Measurements from ENCODE around the gene PNPO.
"Not testable (repeated sequence)": the region's sequence is repeated elsewhere in the genome, so short reads cannot be mapped to it uniquely, and the experiment has no call there.

PNPO gene

DNA sequence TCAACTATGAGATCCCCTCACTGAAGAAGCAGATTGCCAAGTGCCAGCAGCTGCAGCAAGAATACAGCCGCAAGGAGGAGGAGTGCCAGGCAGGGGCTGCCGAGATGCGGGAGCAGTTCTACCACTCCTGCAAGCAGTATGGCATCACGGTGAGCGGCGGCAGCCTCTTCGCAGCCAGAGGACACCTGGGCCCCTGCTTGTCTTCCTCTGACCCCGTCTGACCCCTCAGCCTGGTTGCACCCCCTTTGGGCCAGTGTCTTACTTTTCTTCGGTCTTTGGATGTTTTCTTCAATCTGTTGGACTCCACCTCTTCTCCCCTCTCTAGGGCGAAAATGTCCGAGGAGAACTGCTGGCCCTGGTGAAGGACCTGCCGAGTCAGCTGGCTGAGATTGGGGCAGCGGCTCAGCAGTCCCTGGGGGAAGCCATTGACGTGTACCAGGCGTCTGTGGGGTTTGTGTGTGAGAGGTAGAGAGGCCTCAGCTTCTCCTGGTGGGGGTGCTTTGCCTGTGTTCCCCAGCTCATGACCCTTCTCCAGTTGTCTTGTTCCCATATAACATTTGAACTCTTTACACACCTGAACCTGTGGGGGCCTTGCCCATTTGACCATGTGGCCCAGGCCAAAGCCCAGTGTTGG lies 33.9 kb downstream of the PNPO start:
- no peak for DNase-seq (ENCODE audit: low read depth)

DNA sequence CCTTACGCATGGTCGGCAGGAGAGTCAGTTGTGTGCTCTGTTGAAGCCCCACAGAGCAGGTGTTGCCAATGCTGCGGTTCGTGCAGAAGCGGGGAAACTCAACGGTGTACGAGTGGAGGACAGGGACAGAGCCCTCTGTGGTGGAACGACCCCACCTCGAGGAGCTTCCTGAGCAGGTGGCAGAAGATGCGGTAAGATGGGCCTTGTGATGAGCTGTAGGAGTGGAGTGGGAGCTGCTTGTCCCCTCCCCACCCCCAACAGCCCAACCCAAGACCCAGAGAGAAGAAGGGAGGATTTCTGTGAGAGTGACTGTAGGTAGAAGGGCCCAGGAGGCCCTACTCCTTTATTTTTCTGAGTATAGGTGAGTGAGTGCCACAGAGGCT lies 34.4 kb downstream of the PNPO start:
- no peak for DNase-seq (ENCODE audit: low read depth)

DNA sequence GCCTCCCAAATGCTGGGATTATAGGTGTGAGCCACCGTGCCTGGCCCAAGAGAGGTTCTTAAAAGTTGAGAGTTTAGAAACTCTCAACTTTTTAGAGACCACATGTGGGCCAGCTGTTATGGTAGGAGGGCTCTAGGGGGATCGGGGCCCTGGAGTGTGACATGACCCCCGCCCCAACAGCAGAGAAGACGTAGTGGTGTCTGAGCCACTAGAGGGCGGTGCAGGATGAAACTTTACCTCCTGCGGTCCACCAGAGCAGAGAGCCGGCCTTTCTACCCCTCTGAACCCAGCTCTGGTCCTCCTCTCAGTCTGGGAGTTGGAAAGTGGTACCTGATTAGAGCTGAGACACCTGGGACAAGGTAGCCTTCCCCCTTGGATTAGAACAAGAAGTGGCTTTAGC lies 37.0 kb downstream of the PNPO start:
- no peak for DNase-seq (ENCODE audit: low read depth)

DNA sequence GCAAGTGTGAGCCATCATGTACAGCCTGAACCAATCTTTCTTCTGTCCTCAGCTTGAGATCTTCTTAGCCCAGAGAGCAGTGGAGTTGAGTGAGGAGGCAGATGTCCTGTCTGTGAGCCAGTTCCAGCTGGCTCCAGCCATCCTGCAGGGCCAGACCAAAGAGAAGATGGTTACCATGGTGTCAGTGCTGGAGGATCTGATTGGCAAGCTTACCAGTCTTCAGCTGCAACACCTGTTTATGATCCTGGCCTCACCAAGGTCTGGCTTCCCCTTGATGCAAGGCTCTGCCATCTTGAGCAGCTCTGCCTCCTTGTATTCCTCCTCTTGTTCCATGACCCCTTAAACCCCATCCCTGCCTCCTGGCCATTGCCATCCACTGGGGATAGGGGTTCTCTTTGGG lies 39.2 kb downstream of the PNPO start:
- no peak for DNase-seq (ENCODE audit: low read depth)

DNA sequence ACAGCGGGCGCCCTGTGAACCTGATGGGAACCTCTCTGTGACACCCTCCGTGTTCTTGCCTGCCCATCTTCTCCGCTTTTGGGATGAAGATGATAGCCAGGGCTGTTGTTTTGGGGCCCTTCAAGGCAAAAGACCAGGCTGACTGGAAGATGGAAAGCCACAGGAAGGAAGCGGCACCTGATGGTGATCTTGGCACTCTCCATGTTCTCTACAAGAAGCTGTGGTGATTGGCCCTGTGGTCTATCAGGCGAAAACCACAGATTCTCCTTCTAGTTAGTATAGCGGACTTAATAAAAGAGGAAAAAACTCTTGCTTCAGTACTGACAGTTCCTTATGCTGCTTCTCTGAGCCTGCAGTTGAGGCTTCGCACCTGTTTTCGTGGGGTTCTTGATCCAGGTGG lies 40.1 kb downstream of the PNPO start:
- DNase-seq (ENCODE audit: low read depth), result no peak

- no peak for DNase-seq (ENCODE audit: low read depth)
Observed at GRCh38 chr17:47982091-47982617, 40.8 kb downstream of the PNPO start.

DNA sequence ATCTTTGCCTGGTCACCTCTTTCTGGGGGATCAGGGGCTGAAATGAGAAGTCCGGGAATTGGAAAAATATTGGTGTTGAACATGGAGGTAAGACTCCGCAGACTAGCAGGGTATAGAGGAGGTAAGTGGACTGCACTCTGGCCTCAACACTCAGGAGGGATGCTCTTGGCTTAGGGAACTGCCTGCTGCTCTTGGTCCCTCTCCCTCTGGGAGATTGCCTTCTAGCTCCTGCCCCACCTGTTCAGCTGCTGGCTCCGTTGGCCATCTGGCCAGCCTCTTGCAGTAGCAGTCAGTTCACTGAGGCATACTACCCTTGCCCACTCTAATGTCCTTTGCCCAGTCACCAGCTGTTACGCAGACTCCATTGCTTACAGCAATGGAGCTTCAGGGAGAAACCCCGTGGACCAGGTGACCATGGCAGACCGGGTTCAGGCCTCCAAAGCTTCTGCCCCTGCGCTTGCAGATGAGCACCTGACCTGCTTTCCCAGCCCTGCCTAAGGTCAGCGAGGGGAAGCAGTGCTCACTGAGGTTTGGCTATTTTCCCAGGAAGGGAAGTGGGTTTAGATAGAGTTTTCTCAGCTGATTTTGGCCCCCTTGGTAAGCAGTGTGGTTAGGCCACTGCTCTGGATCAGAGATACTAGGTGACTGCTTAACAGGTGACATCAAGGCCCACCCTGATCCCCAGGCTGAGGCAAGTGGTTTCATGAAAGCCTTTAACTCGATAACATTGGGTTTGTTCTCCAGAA lies 41.4 kb downstream of the PNPO start:
- DNase-seq (ENCODE audit: low read depth), result peak; percentile 61

DNA sequence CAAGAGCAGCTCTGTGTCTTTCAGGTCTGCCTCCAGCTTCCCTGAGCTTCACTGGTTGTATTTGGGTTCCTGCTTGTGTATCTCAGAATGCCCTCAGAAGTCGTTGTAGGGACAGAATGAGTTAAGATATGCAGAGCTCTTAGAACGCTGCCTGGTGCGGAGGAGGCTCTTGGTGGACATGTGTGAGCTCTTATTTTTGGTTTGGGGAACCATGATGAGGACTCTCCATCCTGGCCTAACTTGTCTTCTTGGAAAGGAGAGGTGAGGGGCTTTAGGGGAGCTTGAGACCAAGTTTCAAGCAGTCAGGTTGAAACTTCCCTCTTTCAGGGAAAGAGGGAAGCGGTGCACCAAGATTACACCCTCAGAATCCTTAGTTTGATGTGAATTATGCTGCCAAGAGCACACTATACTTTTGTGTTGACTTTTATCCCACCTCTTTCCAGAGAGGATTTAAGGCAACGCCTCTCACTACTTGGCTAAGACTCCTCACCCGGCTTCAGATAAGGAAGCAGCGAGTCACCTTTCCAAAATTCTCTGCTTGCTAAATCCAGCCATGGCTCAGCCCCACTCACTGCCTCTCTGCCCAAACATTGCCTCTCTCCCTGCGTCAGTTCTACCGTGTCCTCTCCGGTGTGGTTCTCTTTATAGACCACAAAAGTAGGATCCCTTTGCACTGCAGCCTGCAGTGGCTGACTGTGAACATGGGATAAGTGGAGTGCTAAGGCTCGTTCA lies 42.3 kb downstream of the PNPO start:
- no peak for DNase-seq (ENCODE audit: low read depth)

- no peak for DNase-seq (ENCODE audit: low read depth)
Observed at GRCh38 chr17:47986520-47986919, 45.1 kb downstream of the PNPO start.

- DNase-seq (ENCODE audit: low read depth), result no peak
Observed at GRCh38 chr17:47987240-47987835, 46.0 kb downstream of the PNPO start.

DNA sequence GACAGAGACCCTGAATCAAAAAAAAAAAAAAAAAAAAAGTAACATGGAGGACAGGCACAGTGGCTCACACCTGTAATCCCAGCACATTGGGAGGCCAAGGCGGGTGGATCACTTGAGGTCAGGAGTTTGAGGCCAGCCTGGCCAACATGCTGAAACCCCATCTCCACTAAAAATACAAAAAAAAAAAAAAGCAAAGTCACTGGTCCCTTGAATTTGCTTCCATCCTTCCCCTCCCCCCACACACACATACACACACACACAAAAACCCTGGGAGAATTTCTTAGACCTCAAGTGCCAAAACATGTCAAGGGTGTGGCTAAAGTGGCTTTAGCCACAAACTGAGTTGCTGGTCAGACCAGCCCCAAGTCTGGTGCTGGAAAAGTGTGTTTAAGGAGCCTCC lies 47.1 kb downstream of the PNPO start:
- DNase-seq (ENCODE audit: low read depth), result not testable (repeated sequence)

- no peak for DNase-seq (ENCODE audit: low read depth)
Observed at GRCh38 chr17:47989159-47989558, 47.8 kb downstream of the PNPO start.

GRCh38 chr17:47989700-47990099 lies 48.3 kb downstream of the PNPO start:
- DNase-seq (ENCODE audit: low read depth), result peak; percentile 59

DNA sequence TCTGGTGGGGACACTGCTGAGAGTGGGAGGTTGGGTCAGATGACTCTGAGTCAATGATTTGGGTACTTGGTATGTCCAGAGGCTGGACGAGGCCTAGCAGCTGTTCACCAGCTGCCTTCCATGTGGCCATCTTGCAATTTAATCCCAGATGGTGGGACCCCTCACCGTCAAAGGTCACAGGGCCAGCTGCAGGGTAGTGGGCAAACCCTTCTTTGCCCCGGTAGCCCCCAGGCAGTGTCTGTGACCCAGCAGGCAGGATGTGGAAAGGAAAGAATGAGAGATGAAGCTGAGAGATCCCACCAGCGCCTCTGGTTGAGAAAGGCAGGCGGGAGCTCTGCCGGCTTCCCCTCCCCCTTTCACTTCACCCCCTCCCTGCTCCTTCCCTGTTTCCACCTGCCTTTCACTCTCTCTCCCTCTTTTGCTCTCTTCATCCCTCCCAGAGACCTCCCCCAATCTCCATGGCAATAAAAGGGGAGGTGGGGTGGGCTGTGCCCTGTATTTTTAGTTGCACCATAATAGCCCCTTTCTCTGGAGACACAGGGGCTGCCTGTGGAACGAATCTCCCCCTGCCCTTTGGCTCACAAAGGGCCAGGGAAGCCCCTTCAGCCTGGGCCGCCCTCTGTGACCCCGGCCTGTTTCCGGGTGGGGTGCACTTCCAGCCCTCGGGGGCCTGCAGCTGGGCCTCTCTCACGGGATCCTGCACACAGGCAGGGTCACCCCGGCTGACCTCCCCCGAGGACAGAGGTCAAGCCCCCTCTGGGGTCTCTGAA lies 49.8 kb downstream of the PNPO start:
- no peak for DNase-seq (ENCODE audit: low read depth)

GRCh38 chr17:47992216-47992615 lies 50.8 kb downstream of the PNPO start:
- no peak for DNase-seq (ENCODE audit: low read depth)

GRCh38 chr17:47993031-47993564 lies 51.7 kb downstream of the PNPO start:
- DNase-seq (ENCODE audit: low read depth), result no peak

DNA sequence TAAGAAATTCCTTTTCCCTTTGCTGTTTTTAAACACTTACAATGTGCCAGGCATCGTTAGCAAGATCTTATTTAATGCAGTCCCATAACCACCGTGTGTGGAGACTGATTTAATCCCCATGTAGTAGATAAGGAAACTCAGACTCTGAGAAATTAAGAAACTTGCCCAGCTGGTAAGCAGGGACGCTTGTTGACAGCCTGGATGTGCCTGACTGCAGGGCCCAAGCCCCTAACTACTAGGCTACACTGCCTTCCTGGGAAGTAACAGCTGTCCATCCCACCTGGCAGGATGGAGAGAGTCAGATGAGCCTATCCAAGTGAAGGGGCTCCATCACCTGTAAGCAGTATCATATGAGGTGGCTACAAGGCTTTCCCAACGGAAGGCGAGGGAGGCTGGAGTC lies 52.6 kb downstream of the PNPO start:
- no peak for DNase-seq (ENCODE audit: low read depth)

GRCh38 chr17:47994724-47995123 lies 53.4 kb downstream of the PNPO start:
- no peak for DNase-seq (ENCODE audit: low read depth)

DNA sequence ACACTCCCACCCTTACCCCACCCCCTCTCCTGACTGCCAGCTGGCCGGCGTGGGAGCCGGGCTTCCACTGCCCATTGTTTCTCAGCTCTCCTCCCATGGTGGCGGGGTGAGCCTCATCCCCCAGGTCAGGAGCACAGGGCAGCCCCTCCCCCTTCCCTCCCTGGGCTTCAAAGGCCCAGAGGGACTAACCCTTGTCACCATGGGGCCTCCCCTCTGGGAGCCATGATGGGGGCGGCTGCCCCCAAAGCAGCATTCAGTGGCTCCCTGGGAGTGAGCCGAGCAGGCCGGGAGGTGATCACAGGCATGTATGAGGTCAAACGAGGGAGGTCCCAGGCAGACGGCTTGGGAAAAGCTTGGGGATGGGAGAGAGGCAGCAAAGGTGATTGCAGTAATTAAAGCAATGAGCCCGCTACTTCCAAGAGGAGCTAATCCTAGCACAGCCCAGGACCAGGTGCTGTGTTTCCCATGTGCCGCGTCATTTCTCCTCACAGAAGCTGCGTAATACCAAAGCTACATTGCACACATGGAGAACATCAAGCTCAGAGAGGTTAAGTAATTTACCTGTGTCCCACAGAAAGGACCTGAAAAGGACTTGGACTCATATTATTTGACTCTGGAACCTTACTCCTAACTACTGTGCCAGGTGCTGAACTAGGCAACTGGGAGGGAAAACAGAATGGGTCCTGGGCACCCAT lies 54.0 kb downstream of the PNPO start:
- DNase-seq (ENCODE audit: low read depth), result no peak

- DNase-seq (ENCODE audit: low read depth), result no peak
Observed at GRCh38 chr17:47996201-47996600, 54.8 kb downstream of the PNPO start.

DNA sequence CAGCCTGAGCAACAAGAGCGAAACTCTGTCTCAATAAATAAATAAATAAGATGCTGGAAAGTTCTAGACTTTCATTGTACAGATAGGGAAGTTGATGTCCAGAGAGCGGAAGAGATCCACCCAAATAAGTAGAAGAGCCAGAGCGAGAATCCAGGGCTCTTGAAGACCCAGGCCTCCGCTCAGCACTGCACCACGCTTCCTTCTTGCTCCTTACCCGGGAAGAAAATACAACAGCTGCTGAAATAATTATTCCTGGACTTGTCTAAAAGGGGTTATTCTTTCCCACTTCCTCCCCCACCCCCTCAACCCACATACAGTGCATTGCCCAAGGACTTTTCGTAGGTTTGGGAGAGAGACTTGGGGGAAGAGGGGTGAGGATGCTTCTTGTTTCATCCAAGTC lies 56.2 kb downstream of the PNPO start:
- DNase-seq (ENCODE audit: low read depth), result no peak

Data from amniotic epithelial cell (primary cell).